ENCODE data around the gene NEURL1B. TPM values are rescaled to one million over a fixed set of nuclear protein-coding genes. Genes with fewer than 3 reads are reported as not detected.

Gene NEURL1B
- total RNA-seq, 1 donor from 2014 or later = 11.7 TPM

DNA sequence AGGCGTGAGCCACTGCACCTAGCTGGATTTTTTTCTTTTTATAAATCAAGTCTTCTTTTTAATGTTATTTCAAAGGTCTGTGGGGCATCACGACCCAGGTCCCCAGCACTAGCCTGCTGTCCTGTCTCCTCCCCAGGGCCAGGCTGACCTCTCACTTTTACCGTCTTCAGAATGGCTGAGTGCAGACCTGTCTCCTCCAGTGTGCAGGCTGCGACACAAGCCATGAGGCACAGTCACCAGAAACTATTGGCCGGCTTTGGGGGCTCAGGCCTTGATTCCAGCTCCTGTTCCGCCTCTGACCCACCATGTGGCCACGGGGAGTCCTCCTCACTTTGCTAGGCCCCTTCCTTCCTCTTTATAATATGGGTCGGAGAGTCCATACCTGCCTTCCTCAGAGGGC is 46.6 kb upstream of the NEURL1B start:
- TF ChIP-seq, protein P1, sequence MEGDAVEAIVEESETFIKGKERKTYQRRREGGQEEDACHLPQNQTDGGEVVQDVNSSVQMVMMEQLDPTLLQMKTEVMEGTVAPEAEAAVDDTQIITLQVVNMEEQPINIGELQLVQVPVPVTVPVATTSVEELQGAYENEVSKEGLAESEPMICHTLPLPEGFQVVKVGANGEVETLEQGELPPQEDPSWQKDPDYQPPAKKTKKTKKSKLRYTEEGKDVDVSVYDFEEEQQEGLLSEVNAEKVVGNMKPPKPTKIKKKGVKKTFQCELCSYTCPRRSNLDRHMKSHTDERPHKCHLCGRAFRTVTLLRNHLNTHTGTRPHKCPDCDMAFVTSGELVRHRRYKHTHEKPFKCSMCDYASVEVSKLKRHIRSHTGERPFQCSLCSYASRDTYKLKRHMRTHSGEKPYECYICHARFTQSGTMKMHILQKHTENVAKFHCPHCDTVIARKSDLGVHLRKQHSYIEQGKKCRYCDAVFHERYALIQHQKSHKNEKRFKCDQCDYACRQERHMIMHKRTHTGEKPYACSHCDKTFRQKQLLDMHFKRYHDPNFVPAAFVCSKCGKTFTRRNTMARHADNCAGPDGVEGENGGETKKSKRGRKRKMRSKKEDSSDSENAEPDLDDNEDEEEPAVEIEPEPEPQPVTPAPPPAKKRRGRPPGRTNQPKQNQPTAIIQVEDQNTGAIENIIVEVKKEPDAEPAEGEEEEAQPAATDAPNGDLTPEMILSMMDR (IDR thresholded peaks at IDR 0.05; ENCODE audit: unreplicated experiment) = no peak
- no peaks in the 10 kb centered on the region for H3K9me3 Mint-ChIP-seq
- H3K4me1 Mint-ChIP-seq = no peaks in the 10 kb centered on the region
- no peaks in the 10 kb centered on the region for H3K36me3 Mint-ChIP-seq
- DNase-seq (ENCODE audit: low spot score in 2 of 2, unreplicated experiment in 2 of 2) = no peak
- H3K4me3 Mint-ChIP-seq = no peak overlapping the region
- H3K27ac Mint-ChIP-seq = no peak overlapping the region
- peaks cover 21% of the 10 kb centered on the region for H3K27me3 Mint-ChIP-seq (ENCODE audit: low read depth)

DNA sequence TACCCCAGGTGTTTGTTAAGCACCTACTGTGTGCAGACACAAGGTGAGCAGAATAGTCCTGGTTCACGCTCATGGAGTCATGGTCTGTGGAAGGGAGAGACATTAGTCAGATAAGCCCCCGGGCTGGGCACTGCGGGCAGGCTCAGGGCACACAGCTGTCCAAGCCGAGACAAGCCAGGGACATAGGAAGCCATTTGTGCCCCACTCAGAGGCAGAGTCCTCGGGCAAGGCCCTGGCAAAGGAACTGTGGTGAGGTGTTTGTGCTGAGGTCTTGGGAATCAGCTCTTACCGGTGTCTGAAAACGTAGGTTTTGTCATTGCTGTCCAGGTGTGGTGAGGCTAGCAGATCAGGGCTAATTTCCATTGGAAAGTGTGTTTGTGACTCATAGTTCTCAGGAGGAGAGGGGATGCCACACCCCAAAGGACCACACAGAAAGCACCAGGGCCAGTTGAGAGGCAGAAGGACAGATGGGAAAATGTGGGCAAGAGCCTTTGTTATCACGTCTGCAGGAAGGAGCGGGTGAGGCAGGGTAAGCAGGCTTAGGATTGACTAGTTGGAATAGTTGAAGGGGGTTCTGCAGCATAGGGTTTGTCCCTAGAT is 46.1 kb upstream of the NEURL1B start:
- Mint-ChIP-seq H3K27me3 (ENCODE audit: low read depth) (peaks cover 20% of the 10 kb centered on the region), H3K36me3 (no peaks in the 10 kb centered on the region), H3K9me3 (peaks cover 2% of the 10 kb centered on the region), H3K4me3 (no peak overlapping the region), H3K27ac (no peak overlapping the region), H3K4me1 (no peaks in the 10 kb centered on the region)
- no peak for DNase-seq (ENCODE audit: low spot score in 2 of 2, unreplicated experiment in 2 of 2)
- TF ChIP-seq, protein P1 (IDR thresholded peaks at IDR 0.05; ENCODE audit: unreplicated experiment) = no peak

DNA sequence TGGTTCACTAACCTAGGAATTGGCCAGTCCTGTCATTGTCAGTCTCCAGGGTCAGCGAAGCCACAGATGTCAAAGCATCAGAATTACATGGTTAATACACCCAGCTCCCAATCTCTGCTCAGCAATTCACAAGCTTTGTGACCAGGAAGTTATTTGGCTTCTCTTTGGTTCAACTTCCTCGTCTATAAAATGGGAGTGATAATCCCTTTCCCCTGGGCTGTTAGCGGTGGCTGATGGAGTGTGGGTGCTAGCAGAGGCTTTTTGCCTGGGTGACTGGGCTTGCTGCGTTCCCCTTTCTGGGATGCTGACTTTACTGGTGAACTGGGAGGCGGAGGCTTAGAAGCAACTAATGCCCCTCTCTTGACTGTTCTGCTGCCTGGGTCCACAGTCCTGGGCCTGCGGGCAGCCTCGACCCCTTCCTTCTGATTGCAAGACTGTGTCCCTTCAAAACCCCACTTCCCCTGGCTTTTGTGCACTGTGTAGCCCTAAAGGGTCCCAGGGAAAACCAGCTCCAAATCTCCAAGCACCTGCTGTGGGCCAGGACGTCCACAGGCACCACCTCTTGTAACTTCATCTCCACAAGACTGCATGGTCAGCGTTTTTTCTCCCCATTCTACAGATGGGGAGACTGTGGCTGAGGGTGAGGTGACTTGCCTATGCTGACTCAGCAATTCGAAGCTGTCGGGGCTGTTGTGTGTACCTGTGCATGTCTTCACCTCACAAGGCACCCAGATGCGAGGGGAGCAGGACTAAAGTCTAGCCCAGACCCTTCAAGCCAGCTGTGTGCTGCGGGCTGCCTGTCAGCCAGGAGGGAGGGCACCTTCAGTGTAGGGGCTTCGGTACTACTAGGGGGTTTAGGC is 45.2 kb upstream of the NEURL1B start:
- Mint-ChIP-seq H3K27ac (no peak overlapping the region), H3K4me3 (no peak overlapping the region), H3K36me3 (no peaks in the 10 kb centered on the region), H3K27me3 (ENCODE audit: low read depth) (peaks cover 19% of the 10 kb centered on the region), H3K4me1 (peaks cover 8% of the 10 kb centered on the region), H3K9me3 (peaks cover 4% of the 10 kb centered on the region)
- TF ChIP-seq, protein P1 (IDR thresholded peaks at IDR 0.05; ENCODE audit: unreplicated experiment) = no peak
- DNase-seq (ENCODE audit: low spot score in 2 of 2, unreplicated experiment in 2 of 2) = no peak

DNA sequence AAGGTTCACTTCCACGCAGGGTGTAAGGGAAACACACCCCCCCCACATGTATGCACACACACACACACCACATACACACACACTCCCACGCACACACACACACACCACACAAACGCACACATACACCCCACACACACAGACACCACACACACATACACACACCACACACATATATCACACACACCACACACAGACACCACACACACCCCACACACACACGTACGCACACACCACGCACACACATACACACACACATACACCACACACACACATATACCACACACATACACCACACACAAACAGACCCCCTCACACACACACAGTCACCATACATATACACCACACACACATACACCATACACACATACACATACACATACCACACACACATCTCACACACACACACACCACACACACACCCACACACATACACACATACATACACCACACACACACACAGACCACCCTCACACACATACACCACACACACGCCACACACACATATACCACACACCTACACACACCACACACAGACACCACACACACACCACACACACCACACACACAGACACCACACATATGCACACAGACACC is 44.3 kb upstream of the NEURL1B start:
- no peak for DNase-seq (ENCODE audit: low spot score in 2 of 2, unreplicated experiment in 2 of 2)
- Mint-ChIP-seq H3K4me3 (no peak overlapping the region), H3K27ac (no peak overlapping the region), H3K4me1 (peaks cover 8% of the 10 kb centered on the region), H3K27me3 (ENCODE audit: low read depth) (peaks cover 12% of the 10 kb centered on the region), H3K36me3 (no peaks in the 10 kb centered on the region), H3K9me3 (peaks cover 4% of the 10 kb centered on the region)
- TF ChIP-seq, protein P1 (IDR thresholded peaks at IDR 0.05; ENCODE audit: unreplicated experiment) = no peak

DNA sequence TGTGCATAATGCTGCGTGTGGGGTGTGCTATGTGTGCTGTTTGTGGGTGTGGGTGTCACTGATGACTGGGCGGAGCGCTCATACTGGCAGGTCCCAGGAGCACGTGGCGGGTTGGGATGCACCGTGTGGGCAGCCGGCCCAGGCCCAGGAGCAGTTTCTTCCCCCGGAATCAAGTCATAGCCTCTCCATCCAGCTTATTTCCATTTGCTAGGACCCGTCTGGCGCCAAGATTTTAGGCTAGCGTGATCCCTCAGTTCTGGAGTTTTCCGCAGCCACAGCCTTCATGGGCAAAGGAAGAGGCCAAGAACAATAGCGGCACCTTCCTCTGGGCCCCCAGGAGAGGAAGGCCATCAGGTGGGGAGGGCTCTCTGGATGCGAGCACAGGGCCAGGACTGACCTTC is 43.3 kb upstream of the NEURL1B start:
- peaks cover 11% of the 10 kb centered on the region for H3K4me1 Mint-ChIP-seq
- H3K27ac Mint-ChIP-seq = no peak overlapping the region
- no peak overlapping the region for H3K4me3 Mint-ChIP-seq
- H3K36me3 Mint-ChIP-seq = no peaks in the 10 kb centered on the region
- TF ChIP-seq, protein P1 (IDR thresholded peaks at IDR 0.05; ENCODE audit: unreplicated experiment) = no peak
- H3K27me3 Mint-ChIP-seq (ENCODE audit: low read depth) = peaks cover 2% of the 10 kb centered on the region
- H3K9me3 Mint-ChIP-seq = peaks cover 4% of the 10 kb centered on the region
- DNase-seq (ENCODE audit: low spot score in 2 of 2, unreplicated experiment in 2 of 2) = no peak
